Activated T-helper 2 cell treated with anti-CD3 and anti-CD28 coated beads, Interferon-gamma antibody, Interleukin-2, Interleukin-4, amounts not matched to agents 10 μg/mL and 5 μg/mL and 100 μg/mL, durations not matched to agents 14 hours and 24 hours and 36 hours (primary cell): Measurements from ENCODE around the gene MALSU1. TPM values are rescaled to one million over a fixed set of nuclear protein-coding genes. Genes with fewer than 3 reads are reported as not detected.

ENCODE experiments used
- DNase-seq: peaks from one replicate; pipeline ENCODE4 v3.0.0; 2021; ENCODE audit warnings: low spot score
- H3K27ac Mint-ChIP-seq: one replicate; pipeline ENCODE4 v1.8.0; 2021; ENCODE audit warnings: mixed read lengths
- H3K27me3 Mint-ChIP-seq: one replicate; pipeline ENCODE4 v1.8.0; 2021; ENCODE audit warnings: low read depth, mixed read lengths
- H3K36me3 Mint-ChIP-seq: one replicate; pipeline ENCODE4 v1.8.0; 2021; ENCODE audit warnings: low read depth, mixed read lengths
- H3K4me1 Mint-ChIP-seq: one replicate; pipeline ENCODE4 v1.8.0; 2021; ENCODE audit warnings: low read depth, mixed read lengths
- H3K4me3 Mint-ChIP-seq: one replicate; pipeline ENCODE4 v1.8.0; 2021; ENCODE audit warnings: low read depth, mild to moderate bottlenecking, moderate library complexity, mixed read lengths
- H3K9me3 Mint-ChIP-seq: one replicate; pipeline ENCODE4 v1.8.0; 2021; ENCODE audit warnings: mixed read lengths
- intact Hi-C: fragments of 100-400 bp; cut with micrococcal nuclease; formaldehyde crosslinking; loops from one replicate; pipeline ENCODE4 v1.15.1; 2023
- total RNA-seq: library from RNA; stranded (reverse); gene quantifications from 2 replicates; pipeline ENCODE4 v1.2.3, GENCODE V29; 2022

MALSU1 gene
- total RNA-seq, result 83.6 and 89.0 TPM in 2 replicates

GRCh38 chr7:23298885-23299769 is at the start of gene MALSU1:
Gene MALSU1, plus strand, starts transcription at chr7:23299339. Its CDS starts 14 bp downstream, at chr7:23299353.
- Mint-ChIP-seq H3K4me1 (peaks cover 32% of the 10 kb centered on the region), H3K27ac (peak within 1 kb of the TSS; percentile 92), H3K9me3 (peaks cover 4% of the 10 kb centered on the region), H3K4me3 (peak within 1 kb of the TSS; percentile 86), H3K27me3 (no peaks in the 10 kb centered on the region), H3K36me3 (peaks cover 32% of the 10 kb centered on the region)
- intact Hi-C loops, result loop anchor here (1.0 to 5.0 kb wide), 5 partner anchors 26 to 233 kb away; partner anchors contain the start of gene IGF2BP3
- DNase-seq, result peak; percentile 93

GRCh38 chr7:23249486-23249885 is 49.7 kb upstream of the MALSU1 start:
- Mint-ChIP-seq H3K36me3 (peaks cover 4% of the 10 kb centered on the region), H3K27ac (no peak overlapping the region), H3K9me3 (peaks cover 4% of the 10 kb centered on the region), H3K27me3 (peaks cover 76% of the 10 kb centered on the region), H3K4me3 (no peak overlapping the region), H3K4me1 (no peaks in the 10 kb centered on the region)
- intact Hi-C loops, result no loop called here
- DNase-seq, result no peak

GRCh38 chr7:23254051-23254681 is 45.0 kb upstream of the MALSU1 start:
- H3K4me1 Mint-ChIP-seq, result no peaks in the 10 kb centered on the region
- intact Hi-C loops, result no loop called here
- peaks cover 57% of the 10 kb centered on the region for H3K27me3 Mint-ChIP-seq
- no peak for DNase-seq
- no peak overlapping the region for H3K4me3 Mint-ChIP-seq
- H3K36me3 Mint-ChIP-seq, result peaks cover 4% of the 10 kb centered on the region
- H3K9me3 Mint-ChIP-seq, result peaks cover 4% of the 10 kb centered on the region
- no peak overlapping the region for H3K27ac Mint-ChIP-seq

DNA sequence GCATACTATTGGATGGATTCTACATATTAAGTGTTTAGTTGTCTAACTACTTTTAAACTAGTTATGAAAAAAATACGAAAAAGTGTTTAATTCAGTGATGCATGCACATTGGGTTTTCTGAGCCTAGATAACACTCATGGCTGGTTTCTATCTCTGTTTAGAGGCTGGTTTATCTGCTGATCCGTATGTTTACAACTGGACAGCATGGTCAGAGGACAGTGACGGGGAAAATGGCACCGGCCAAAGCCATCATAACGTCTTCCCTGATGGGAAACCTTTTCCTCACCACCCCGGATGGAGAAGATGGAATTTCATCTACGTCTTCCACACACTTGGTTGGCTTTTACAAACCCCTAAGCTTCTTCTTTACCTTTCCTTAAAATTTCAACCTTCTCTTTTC is 42.4 kb upstream of the MALSU1 start:
- Mint-ChIP-seq H3K9me3 (peaks cover 4% of the 10 kb centered on the region), H3K27me3 (peaks cover 45% of the 10 kb centered on the region), H3K4me3 (no peak overlapping the region), H3K27ac (no peak overlapping the region), H3K4me1 (no peaks in the 10 kb centered on the region), H3K36me3 (peaks cover 2% of the 10 kb centered on the region)
- DNase-seq, result no peak
- intact Hi-C loops, result no loop called here

- no peak overlapping the region for H3K4me3 Mint-ChIP-seq
- no peaks in the 10 kb centered on the region for H3K9me3 Mint-ChIP-seq
- intact Hi-C loops, result no loop called here
- peaks cover 23% of the 10 kb centered on the region for H3K27me3 Mint-ChIP-seq
- no peak overlapping the region for H3K27ac Mint-ChIP-seq
- H3K36me3 Mint-ChIP-seq, result no peaks in the 10 kb centered on the region
- no peak for DNase-seq
- H3K4me1 Mint-ChIP-seq, result no peaks in the 10 kb centered on the region
Observed at GRCh38 chr7:23260371-23260770, 38.8 kb upstream of the MALSU1 start.

- H3K4me3 Mint-ChIP-seq, result no peak overlapping the region
- H3K27me3 Mint-ChIP-seq, result peaks cover 19% of the 10 kb centered on the region
- H3K36me3 Mint-ChIP-seq, result no peaks in the 10 kb centered on the region
- H3K9me3 Mint-ChIP-seq, result no peaks in the 10 kb centered on the region
- intact Hi-C loops, result loop anchor here (2.0 kb wide), 1 partner anchor 451 kb away; no protein-coding TSS in a partner anchor
- peak; percentile 46 for DNase-seq
- no peak overlapping the region for H3K27ac Mint-ChIP-seq
- no peaks in the 10 kb centered on the region for H3K4me1 Mint-ChIP-seq
Observed at GRCh38 chr7:23261843-23262452, 37.2 kb upstream of the MALSU1 start.

- Mint-ChIP-seq H3K4me3 (no peak overlapping the region), H3K36me3 (no peaks in the 10 kb centered on the region), H3K27ac (no peak overlapping the region), H3K9me3 (no peaks in the 10 kb centered on the region), H3K27me3 (peaks cover 3% of the 10 kb centered on the region), H3K4me1 (no peaks in the 10 kb centered on the region)
- intact Hi-C loops, result no loop called here
- no peak for DNase-seq
Observed at GRCh38 chr7:23264916-23265458, 34.2 kb upstream of the MALSU1 start.

DNA sequence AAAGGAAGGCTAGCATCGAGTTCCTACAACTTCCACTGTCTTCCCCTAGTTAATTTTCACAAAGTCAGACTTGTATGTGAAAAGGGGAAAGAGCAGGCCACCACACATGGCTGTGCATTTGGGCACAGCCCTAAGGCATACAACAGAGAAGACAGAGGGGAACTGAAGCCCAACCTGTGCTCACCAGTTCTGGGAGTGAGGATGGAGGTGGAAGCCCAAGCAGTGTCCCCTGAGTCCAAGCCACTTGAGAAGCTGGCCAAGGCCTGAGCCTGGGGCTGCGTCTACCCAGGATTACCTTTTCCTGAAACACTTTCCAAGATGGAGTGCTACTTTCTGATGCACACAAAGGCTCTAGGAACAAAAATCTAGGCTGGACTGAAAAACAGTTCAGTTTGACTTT is 32.2 kb upstream of the MALSU1 start:
- Mint-ChIP-seq H3K4me1 (no peaks in the 10 kb centered on the region), H3K9me3 (no peaks in the 10 kb centered on the region), H3K4me3 (no peak overlapping the region), H3K36me3 (no peaks in the 10 kb centered on the region), H3K27me3 (peaks cover 1% of the 10 kb centered on the region), H3K27ac (no peak overlapping the region)
- no peak for DNase-seq
- intact Hi-C loops, result no loop called here

DNA sequence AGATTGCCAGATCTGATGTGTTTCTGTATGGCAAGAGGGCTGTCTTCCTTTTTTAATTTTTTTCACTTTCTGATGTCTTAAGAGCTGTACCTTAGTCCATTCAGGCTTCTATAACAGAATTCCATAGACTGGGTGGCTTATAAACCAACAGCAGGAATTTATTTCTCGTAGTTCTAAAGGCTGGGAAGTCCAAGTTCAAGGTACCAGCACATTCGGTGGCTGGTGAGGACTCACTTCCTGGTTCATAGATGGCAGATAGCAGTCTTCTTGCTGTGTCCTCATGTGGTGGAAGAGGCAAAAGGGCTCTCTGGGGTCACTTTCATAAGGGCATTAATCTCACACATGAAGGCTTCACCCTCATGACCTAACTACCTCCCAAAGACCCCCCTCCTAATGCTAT is 31.8 kb upstream of the MALSU1 start:
- Mint-ChIP-seq H3K4me1 (peaks cover 2% of the 10 kb centered on the region), H3K4me3 (no peak overlapping the region), H3K27ac (no peak overlapping the region), H3K9me3 (no peaks in the 10 kb centered on the region), H3K27me3 (peaks cover 3% of the 10 kb centered on the region), H3K36me3 (no peaks in the 10 kb centered on the region)
- intact Hi-C loops, result no loop called here
- DNase-seq, result no peak

DNA sequence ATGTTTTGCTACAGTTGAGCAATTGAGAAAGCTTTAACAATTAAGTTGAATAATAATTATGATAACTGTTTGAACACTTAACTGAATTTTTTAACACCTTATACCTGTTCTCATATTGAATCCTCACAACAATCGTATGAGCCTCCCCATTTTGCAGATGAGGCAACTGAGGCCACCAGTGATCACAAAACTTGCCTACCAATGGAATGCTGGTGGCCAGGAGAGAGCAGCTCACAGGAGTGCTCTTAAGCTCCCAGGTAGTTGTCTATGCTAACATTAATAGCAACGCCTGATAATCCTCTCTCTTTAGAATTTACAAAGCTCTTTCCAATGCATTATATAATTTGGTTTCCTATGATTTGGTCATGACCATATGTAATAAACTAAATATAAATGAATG is 31.0 kb upstream of the MALSU1 start:
- Mint-ChIP-seq H3K27me3 (peaks cover 3% of the 10 kb centered on the region), H3K27ac (no peak overlapping the region), H3K4me3 (no peak overlapping the region), H3K9me3 (no peaks in the 10 kb centered on the region), H3K36me3 (no peaks in the 10 kb centered on the region), H3K4me1 (peaks cover 8% of the 10 kb centered on the region)
- intact Hi-C loops, result no loop called here
- no peak for DNase-seq

DNA sequence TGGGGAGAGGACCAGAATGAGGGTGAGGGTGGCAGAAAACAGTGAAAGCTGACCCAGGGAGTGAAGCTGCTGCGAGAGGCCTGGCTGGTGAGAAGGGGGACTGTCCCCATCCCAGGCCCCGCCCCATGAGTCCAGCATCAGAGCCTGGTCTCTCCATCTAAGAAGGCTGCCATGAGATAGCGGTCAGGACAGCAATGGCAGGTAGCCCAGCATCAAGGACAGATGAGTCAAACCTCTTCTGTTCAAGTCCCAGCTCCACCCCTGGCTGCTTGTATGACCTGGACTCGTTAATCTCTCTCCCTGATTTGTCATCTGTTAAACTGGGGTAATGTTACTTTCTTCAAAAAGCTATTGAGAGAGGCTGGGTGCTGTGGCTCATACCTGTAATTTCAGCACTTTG is 30.4 kb upstream of the MALSU1 start:
- H3K27ac Mint-ChIP-seq, result no peak overlapping the region
- no peak for DNase-seq
- H3K27me3 Mint-ChIP-seq, result peaks cover 3% of the 10 kb centered on the region
- intact Hi-C loops, result no loop called here
- H3K4me3 Mint-ChIP-seq, result no peak overlapping the region
- H3K9me3 Mint-ChIP-seq, result no peaks in the 10 kb centered on the region
- H3K4me1 Mint-ChIP-seq, result peaks cover 14% of the 10 kb centered on the region
- H3K36me3 Mint-ChIP-seq, result no peaks in the 10 kb centered on the region

GRCh38 chr7:23272275-23272674 is 26.9 kb upstream of the MALSU1 start:
- no peaks in the 10 kb centered on the region for H3K36me3 Mint-ChIP-seq
- H3K9me3 Mint-ChIP-seq, result no peaks in the 10 kb centered on the region
- peaks cover 20% of the 10 kb centered on the region for H3K4me1 Mint-ChIP-seq
- DNase-seq, result no peak
- H3K27me3 Mint-ChIP-seq, result peaks cover 3% of the 10 kb centered on the region
- intact Hi-C loops, result loop anchor here (2.0 kb wide), 2 partner anchors 27 to 199 kb away; partner anchors contain the start of genes IGF2BP3 and MALSU1
- H3K4me3 Mint-ChIP-seq, result no peak overlapping the region
- peak overlapping the region; percentile 20 for H3K27ac Mint-ChIP-seq
